ENCODE data around the gene OR5B21.
A peak's percentile ranks its signal among the peaks of the same experiment; 100 is the strongest.

Gene OR5B21

DNA sequence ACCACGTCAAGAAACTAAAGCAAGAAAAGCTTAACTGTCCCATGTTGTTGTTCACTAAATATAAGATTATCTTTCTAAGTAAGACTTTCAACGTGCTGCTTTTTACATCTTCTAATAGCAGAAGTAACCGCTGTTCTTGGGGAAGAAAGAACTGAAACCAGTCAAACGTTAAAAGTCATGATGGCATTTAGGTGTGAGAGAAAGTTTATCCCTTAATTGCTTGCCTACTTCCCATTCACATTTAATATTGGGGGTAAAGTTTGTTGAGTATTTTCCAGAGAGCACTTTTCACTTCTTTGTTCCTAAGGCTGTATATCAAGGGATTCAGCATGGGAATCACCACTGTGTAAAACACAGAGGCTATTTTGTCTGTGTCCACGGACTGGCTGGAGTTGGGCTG lies 970 bp downstream of the OR5B21 start:
- H3K27me3 Mint-ChIP-seq = no peaks in the 10 kb centered on the region
- no peak for DNase-seq (ENCODE audit: low spot score in 2 of 2)
- no peak overlapping the region for H3K27ac Mint-ChIP-seq
- H3K4me1 Mint-ChIP-seq = peaks cover 13% of the 10 kb centered on the region
- no peak overlapping the region for H3K4me3 Mint-ChIP-seq
- no peaks in the 10 kb centered on the region for H3K9me3 Mint-ChIP-seq
- ATAC-seq (ENCODE audit: low read depth) = peak; percentile 62
- H3K36me3 Mint-ChIP-seq = peaks cover 2% of the 10 kb centered on the region

DNA sequence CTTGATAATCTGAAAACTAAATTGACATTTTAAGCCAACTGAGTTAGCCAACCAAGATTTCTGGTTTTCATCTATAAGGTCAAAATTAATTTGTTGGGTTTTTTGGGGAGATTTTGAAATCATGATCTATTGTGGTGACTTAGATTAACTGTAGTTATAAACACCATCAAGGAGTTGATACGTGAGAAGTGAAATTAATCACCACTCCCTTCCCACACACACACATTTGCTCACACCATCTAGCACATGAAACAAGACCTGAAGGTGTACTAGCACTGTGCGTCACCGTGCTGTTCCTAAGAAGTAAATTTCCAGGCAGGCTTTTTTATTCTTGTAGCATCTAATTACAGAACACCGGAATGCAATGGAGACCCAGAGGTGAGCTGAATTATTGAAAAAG lies 2.1 kb downstream of the OR5B21 start:
- Mint-ChIP-seq H3K36me3 (peaks cover 2% of the 10 kb centered on the region), H3K27ac (no peak overlapping the region), H3K4me3 (no peak overlapping the region), H3K27me3 (no peaks in the 10 kb centered on the region), H3K9me3 (no peaks in the 10 kb centered on the region), H3K4me1 (peaks cover 13% of the 10 kb centered on the region)
- DNase-seq (ENCODE audit: low spot score in 2 of 2) (no peak), ATAC-seq (ENCODE audit: low read depth) (no peak)

DNA sequence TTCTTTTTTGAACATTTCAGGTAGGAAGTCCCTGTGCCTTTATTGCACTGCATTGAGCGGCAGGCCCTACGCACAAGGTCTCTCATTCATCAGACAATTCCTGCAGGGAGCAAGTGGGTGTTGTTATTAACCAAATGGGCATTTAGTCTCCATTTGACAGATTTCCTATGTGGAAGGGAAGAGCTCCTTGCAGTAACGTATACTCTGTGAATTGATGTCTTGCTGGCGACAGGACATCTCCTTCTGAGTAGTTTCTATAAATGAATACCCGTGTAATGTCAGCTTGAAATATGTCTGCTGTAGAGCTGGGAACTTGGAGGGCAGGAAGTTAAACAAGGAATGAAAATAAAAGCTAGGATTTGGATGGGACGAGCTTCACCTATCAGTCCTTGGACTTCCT lies 3.7 kb downstream of the OR5B21 start:
- Mint-ChIP-seq H3K27ac (no peak overlapping the region), H3K4me3 (no peak overlapping the region), H3K4me1 (peaks cover 13% of the 10 kb centered on the region), H3K36me3 (peaks cover 2% of the 10 kb centered on the region), H3K27me3 (no peaks in the 10 kb centered on the region), H3K9me3 (no peaks in the 10 kb centered on the region)
- ATAC-seq (ENCODE audit: low read depth) (no peak), DNase-seq (ENCODE audit: low spot score in 2 of 2) (no peak)

DNA sequence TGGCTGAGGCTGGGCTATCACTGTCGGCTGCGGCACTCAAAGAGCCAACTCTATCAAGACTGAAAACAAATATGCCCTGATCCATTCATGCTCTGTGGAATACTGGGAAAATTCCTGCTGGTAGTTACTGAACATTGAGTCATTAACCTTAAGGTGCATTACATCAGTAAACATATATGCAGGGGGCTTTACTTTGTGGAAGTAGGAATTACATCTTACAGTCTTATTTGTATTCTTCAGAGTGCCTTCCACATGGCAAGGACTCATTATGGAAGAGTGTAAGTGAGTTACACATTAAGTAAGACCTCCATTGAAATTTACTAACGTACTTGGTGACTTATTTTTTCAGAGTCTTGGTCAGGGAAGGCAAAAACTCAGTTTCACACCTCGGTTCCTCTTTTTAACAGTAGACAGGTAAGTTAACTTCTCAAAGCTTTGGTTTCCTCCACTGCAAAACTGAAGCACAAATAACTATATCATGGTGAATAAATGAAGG lies 4.5 kb downstream of the OR5B21 start:
- peaks cover 13% of the 10 kb centered on the region for H3K4me1 Mint-ChIP-seq
- peaks cover 2% of the 10 kb centered on the region for H3K36me3 Mint-ChIP-seq
- no peak for DNase-seq (ENCODE audit: low spot score in 2 of 2)
- H3K27me3 Mint-ChIP-seq = no peaks in the 10 kb centered on the region
- H3K27ac Mint-ChIP-seq = no peak overlapping the region
- no peak overlapping the region for H3K4me3 Mint-ChIP-seq
- H3K9me3 Mint-ChIP-seq = no peaks in the 10 kb centered on the region
- peak; percentile 41 for ATAC-seq (ENCODE audit: low read depth)

DNA sequence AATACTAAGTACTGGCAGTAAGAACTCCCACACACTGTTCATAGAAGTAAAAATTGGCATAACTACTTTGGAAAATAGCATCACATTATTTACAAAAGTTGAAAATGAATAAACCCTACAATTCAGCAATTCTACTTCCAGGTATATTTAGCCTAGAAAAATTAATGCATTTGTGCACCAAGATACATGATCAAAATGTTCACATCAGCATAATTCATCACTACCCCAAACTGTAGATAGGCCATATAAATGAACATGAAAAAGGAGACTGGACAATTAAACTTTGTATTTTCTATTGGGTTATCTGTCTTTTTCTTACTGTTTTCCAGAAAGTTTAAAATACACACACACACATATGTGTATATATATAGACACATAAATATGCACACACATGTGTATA lies 5.9 kb downstream of the OR5B21 start:
- H3K36me3 Mint-ChIP-seq = peaks cover 2% of the 10 kb centered on the region
- no peak for ATAC-seq (ENCODE audit: low read depth)
- peaks cover 8% of the 10 kb centered on the region for H3K4me1 Mint-ChIP-seq
- no peaks in the 10 kb centered on the region for H3K9me3 Mint-ChIP-seq
- H3K27ac Mint-ChIP-seq = no peak overlapping the region
- DNase-seq (ENCODE audit: low spot score in 2 of 2) = no peak
- H3K4me3 Mint-ChIP-seq = no peak overlapping the region
- no peaks in the 10 kb centered on the region for H3K27me3 Mint-ChIP-seq

DNA sequence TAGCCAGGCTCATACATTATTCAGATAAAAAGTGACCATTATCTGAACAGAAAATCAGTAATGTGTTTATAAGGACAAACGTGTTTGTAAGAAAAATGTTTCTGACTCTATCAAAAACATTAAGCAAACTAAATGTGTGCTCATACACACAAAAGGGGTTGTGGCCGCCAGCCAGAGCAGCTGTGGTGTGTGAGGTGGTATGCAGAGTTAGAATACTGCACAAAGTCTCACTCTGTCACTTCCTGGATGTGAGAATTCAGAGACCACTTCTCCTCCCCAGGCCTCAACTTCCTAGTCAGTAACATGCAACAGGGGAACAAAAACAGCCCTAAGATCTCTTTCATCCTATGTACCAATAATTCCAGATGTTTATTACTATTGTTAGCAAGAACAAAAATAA lies 9.4 kb downstream of the OR5B21 start:
- ATAC-seq (ENCODE audit: low read depth) (no peak), DNase-seq (ENCODE audit: low spot score in 2 of 2) (no peak)
- peaks cover 3% of the 10 kb centered on the region for H3K4me1 Mint-ChIP-seq

DNA sequence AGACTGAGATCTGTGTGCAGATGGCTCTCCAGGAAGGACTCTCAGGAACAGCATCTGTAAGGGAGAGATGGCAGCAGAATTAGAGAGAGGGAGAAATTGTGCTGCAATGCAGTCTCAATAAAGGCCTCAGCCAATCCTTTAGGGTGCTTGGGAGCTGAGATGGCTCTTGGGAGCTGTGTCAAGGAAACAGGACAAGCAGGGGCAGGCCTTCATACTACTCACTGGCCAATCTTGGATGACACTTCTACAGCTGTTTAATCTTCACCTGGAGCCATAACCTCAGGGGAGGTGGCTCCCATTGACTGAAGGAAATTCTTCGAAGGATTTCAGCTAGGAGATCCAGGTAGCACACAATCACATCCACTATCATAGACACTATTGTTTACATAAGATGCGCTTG lies 10.0 kb downstream of the OR5B21 start:
- DNase-seq (ENCODE audit: low spot score in 2 of 2) (no peak), ATAC-seq (ENCODE audit: low read depth) (no peak)
- Mint-ChIP-seq H3K27me3 (no peaks in the 10 kb centered on the region), H3K9me3 (no peaks in the 10 kb centered on the region), H3K27ac (no peak overlapping the region), H3K36me3 (no peaks in the 10 kb centered on the region), H3K4me3 (no peak overlapping the region), H3K4me1 (no peaks in the 10 kb centered on the region)

More for the DNA sequence above, 9.4 kb downstream of the OR5B21 start:
- no peak overlapping the region for H3K27ac Mint-ChIP-seq
- no peaks in the 10 kb centered on the region for H3K27me3 Mint-ChIP-seq
- no peaks in the 10 kb centered on the region for H3K9me3 Mint-ChIP-seq
- no peak overlapping the region for H3K4me3 Mint-ChIP-seq
- no peaks in the 10 kb centered on the region for H3K36me3 Mint-ChIP-seq

DNA sequence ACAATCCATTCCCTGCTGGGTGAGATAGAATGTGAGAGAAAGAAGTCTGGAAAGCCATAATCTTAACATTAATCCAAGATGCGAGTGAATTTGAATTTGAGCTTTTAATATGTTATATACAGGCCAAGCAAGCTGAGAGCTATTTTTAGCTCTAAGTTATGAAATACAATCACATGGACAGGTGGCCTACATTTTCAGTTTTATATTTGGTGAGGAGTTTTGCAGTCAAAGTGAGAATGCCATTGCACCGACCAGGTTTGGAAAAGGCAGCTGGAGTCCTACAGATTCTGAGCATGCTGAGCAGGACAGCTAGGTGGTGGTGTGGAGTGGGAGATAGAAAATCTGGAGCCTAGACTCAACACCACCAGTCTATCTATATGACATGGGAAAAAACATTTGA lies 12.0 kb downstream of the OR5B21 start:
- H3K9me3 Mint-ChIP-seq = no peaks in the 10 kb centered on the region
- H3K4me1 Mint-ChIP-seq = no peaks in the 10 kb centered on the region
- H3K27me3 Mint-ChIP-seq = no peaks in the 10 kb centered on the region
- H3K36me3 Mint-ChIP-seq = no peaks in the 10 kb centered on the region
- H3K4me3 Mint-ChIP-seq = no peak overlapping the region
- no peak overlapping the region for H3K27ac Mint-ChIP-seq
- ATAC-seq (ENCODE audit: low read depth) = no peak
- no peak for DNase-seq (ENCODE audit: low spot score in 2 of 2)

DNA sequence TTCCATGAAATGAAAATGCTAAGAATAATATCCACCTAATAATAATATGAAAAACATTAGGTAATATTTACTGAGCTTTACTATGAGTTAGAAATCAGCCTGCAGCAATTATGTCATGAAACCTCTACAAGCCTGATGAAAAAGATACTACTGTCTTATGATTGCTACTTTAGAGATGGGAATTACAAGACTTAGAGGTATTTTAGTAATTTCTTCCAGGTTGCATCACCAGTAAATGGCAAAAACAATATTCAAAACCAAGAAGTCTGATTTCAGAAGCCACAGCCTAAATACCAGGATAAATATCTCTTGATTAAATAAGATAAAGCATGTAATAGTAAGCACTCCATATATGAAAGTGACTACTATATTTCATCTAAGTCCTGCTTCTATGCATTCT lies 13.8 kb downstream of the OR5B21 start:
- Mint-ChIP-seq H3K27me3 (no peaks in the 10 kb centered on the region), H3K9me3 (no peaks in the 10 kb centered on the region), H3K27ac (no peak overlapping the region), H3K4me3 (no peak overlapping the region), H3K4me1 (no peaks in the 10 kb centered on the region), H3K36me3 (no peaks in the 10 kb centered on the region)
- DNase-seq (ENCODE audit: low spot score in 2 of 2) (no peak), ATAC-seq (ENCODE audit: low read depth) (no peak)

DNA sequence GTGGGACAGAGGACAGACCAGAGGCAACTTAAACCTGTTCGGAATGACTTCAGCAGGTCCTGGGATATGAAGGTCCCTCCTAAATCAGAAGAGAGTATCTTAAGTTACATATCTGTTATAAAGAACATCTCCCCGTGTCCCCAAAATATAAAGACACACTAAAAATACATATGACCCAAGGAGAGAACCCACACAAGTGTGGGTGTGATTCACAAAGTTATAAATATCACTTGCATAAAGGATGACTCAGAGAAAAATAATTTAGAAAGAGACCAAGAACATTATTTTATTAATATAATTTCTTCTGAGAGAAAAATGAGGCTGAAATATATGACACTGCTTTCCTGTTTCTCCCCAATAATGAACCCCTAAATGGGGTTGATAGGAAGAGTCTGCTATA lies 14.2 kb downstream of the OR5B21 start:
- DNase-seq (ENCODE audit: low spot score in 2 of 2) (no peak), ATAC-seq (ENCODE audit: low read depth) (no peak)
- Mint-ChIP-seq H3K9me3 (no peaks in the 10 kb centered on the region), H3K4me3 (no peak overlapping the region), H3K36me3 (no peaks in the 10 kb centered on the region), H3K27ac (no peak overlapping the region), H3K4me1 (no peaks in the 10 kb centered on the region), H3K27me3 (no peaks in the 10 kb centered on the region)

DNA sequence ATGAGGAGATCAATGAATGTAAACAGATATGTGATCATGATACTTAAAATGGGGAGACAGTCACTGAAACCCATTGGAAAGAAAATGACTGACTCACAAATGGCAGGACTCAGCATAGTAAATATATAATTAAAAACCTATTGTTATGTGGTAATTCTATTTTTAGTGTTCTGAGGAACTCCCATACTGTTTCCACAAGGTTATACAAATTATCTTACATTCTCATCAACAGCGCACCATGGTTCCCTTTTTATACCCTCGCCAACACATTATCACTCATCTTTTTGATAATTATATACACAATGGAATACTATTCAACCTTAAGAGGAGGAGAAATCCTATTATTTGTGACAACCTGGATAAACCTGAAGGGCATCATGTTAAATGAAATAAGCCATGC lies 17.1 kb downstream of the OR5B21 start:
- Mint-ChIP-seq H3K27me3 (no peaks in the 10 kb centered on the region), H3K4me3 (no peak overlapping the region), H3K4me1 (no peaks in the 10 kb centered on the region), H3K9me3 (no peaks in the 10 kb centered on the region), H3K36me3 (no peaks in the 10 kb centered on the region), H3K27ac (no peak overlapping the region)
- DNase-seq (ENCODE audit: low spot score in 2 of 2) (no peak), ATAC-seq (ENCODE audit: low read depth) (no peak)

DNA sequence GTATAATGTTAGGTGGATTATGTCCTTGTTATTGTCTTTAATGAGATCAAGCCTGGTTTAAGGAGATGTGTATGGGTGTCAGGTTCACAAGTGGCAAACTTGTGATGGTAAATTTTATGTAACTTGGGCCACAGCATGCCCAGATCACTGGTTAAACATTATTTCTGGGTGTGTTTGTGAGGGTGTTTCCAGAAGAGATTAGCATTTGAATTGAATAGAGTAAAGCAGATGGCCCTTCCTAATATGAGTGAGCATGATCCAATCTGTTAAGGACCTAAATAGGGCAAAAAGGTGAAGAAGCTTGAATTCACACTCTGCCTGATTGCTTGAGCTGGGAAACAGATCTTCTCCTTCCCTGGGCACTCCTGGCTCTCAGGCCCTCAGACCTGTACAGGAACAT lies 20.7 kb downstream of the OR5B21 start:
- DNase-seq (ENCODE audit: low spot score in 2 of 2) (no peak), ATAC-seq (ENCODE audit: low read depth) (no peak)
- no peaks in the 10 kb centered on the region for H3K27me3 Mint-ChIP-seq
- no peaks in the 10 kb centered on the region for H3K4me1 Mint-ChIP-seq
- H3K27ac Mint-ChIP-seq = no peak overlapping the region
- no peak overlapping the region for H3K4me3 Mint-ChIP-seq
- no peaks in the 10 kb centered on the region for H3K9me3 Mint-ChIP-seq
- no peaks in the 10 kb centered on the region for H3K36me3 Mint-ChIP-seq

DNA sequence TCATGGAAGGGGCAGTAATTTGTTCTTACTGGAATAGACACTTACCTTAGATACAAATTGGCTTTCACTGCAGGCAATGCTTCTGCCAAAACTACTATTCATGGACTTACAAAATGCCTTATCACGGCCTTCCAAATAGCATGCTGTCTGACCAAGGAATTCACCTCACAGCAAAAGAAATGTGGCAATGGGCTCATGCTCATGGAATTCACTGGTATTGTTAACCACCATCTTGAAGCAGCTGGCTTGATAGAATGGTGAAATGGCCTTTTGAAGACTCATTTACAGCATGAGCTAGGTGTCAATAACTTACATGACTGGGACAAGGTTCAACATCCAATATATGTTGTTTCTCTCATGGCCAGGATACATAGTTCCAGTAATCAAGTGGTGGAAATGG lies 21.9 kb downstream of the OR5B21 start:
- DNase-seq (ENCODE audit: low spot score in 2 of 2) = no peak
- Mint-ChIP-seq H3K27ac (no peak overlapping the region), H3K36me3 (no peaks in the 10 kb centered on the region), H3K4me1 (no peaks in the 10 kb centered on the region), H3K9me3 (no peaks in the 10 kb centered on the region), H3K27me3 (no peaks in the 10 kb centered on the region), H3K4me3 (no peak overlapping the region)
- no peak for ATAC-seq (ENCODE audit: low read depth)

DNA sequence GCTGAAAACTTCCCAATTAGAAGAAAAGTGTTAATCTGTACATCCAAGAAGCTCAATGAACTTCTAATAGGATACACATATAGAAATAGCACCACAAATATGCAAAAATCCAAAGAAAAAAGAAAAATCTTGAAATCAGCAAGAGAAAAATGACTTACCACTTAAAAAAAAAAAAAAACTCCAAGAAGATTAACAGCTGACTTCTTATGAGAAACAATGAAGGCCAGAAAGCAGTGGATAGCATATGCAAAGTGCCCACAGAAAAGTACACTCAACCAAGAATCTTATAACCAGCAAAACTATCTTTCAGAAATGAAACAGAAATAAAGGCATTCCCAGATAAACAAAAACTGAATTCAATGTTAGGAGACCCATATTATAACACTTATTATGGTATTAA lies 36.0 kb downstream of the OR5B21 start:
- Mint-ChIP-seq H3K4me1 (no peaks in the 10 kb centered on the region), H3K36me3 (no peaks in the 10 kb centered on the region), H3K4me3 (no peak overlapping the region), H3K27ac (no peak overlapping the region), H3K9me3 (peaks cover 18% of the 10 kb centered on the region), H3K27me3 (peaks cover 8% of the 10 kb centered on the region)
- no peak for ATAC-seq (ENCODE audit: low read depth)
- no peak for DNase-seq (ENCODE audit: low spot score in 2 of 2)

DNA sequence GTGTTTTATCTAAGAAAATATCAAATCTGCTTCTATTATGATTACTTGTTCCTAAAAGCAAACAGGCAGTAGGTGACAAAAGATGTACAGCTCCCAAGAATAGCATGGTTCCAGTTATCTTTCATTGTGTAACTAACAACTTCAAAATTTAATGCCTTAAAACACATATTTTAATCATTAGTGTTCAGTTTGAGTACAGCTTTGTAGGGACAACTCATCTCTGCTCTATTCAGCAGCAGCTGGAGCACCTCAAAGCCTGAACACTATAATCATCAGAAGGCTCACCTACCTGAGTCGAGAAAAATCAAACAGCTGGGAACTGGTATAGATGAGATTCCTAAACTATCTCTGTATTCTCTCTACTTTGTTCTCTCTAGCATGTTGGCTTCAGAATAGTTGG lies 41.6 kb downstream of the OR5B21 start:
- no peak for ATAC-seq (ENCODE audit: low read depth)
- H3K36me3 Mint-ChIP-seq = no peaks in the 10 kb centered on the region

DNA sequence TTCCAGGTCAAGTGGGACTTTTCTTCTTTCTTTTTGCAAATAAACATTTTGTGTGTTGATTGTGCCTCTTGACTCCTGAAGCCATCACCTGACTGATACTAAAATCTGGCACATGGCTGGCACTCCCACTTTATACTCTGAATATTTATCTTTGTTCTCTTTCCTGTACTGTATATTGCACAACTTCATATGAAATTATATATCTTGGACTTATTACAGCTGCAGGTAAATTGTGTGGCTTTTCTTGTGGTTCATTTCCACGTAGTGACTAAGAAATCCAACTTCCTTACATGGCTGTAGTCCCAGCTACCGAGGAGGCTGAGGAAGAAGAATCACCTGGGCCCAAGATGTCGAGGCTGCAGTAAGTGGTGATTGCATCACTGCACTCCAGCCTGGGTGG lies 42.2 kb downstream of the OR5B21 start:
- Mint-ChIP-seq H3K36me3 (no peaks in the 10 kb centered on the region), H3K27ac (no peak overlapping the region), H3K4me1 (no peaks in the 10 kb centered on the region), H3K27me3 (peaks cover 1% of the 10 kb centered on the region), H3K4me3 (no peak overlapping the region), H3K9me3 (peaks cover 3% of the 10 kb centered on the region)
- no peak for DNase-seq (ENCODE audit: low spot score in 2 of 2)
- no peak for ATAC-seq (ENCODE audit: low read depth)

More for the DNA sequence above, 41.6 kb downstream of the OR5B21 start:
- Mint-ChIP-seq H3K4me1 (no peaks in the 10 kb centered on the region), H3K27ac (no peak overlapping the region), H3K27me3 (peaks cover 1% of the 10 kb centered on the region), H3K4me3 (no peak overlapping the region), H3K9me3 (peaks cover 3% of the 10 kb centered on the region)
- no peak for DNase-seq (ENCODE audit: low spot score in 2 of 2)
